Measurements from ENCODE around the gene KCNQ1.

GRCh38 chr11:2517386-2518064, 72.7 kb downstream of the KCNQ1 start:
- TF ChIP-seq RARB (CRISPR knock-in tag; IDR thresholded peaks at IDR 0.05) (no peak), GLIS3 (CRISPR knock-in tag; IDR thresholded peaks at IDR 0.05) (no peak), SNAI2 (CRISPR knock-in tag; IDR thresholded peaks at IDR 0.05) (no peak), ARNTL (CRISPR knock-in tag; IDR thresholded peaks at IDR 0.05; ENCODE audit: borderline replicate concordance, low read depth) (no peak), CREB5 (CRISPR knock-in tag; IDR thresholded peaks at IDR 0.05; ENCODE audit: low read depth) (no peak), TCF4 (CRISPR knock-in tag; IDR thresholded peaks at IDR 0.05; ENCODE audit: borderline replicate concordance) (no peak), PATZ1 (CRISPR knock-in tag; IDR thresholded peaks at IDR 0.05; ENCODE audit: borderline replicate concordance) (no peak), TSHZ2 (CRISPR knock-in tag; IDR thresholded peaks at IDR 0.05) (no peak), ZNF565 (CRISPR knock-in tag; conservative IDR thresholded peaks at IDR 0.05; ENCODE audit: low read depth) (no peak), ISL1 (CRISPR knock-in tag; IDR thresholded peaks at IDR 0.05) (no peak), CSRNP3 (CRISPR knock-in tag; IDR thresholded peaks at IDR 0.05) (no peak)

Data from SK-N-SH treated with all-trans-retinoic acid at 6 μM for 48 hours (cell line).